Fibroblast of the aortic adventitia (primary cell): Measurements from ENCODE around the gene TRIOBP. TPM values are rescaled to one million over a fixed set of nuclear protein-coding genes. Genes with fewer than 3 reads are reported as not detected.
"Not testable (repeated sequence)": the region's sequence is repeated elsewhere in the genome, so short reads cannot be mapped to it uniquely, and the experiment has no call there.

Experiments
- DNase-seq: peaks from one replicate; pipeline ENCODE4 v3.0.0-alpha.2; 2010; ENCODE audit warnings: low read depth
- H3K4me3 ChIP-seq: 2 replicates; pipeline ENCODE4 v1.5.1; 2011; ENCODE audit warnings: low read depth, mild to moderate bottlenecking, control low read depth, low read length, moderate library complexity
- CTCF ChIP-seq: IDR thresholded peaks from 2 replicates; pipeline ENCODE4 v1.5.1; 2011; ENCODE audit warnings: mild to moderate bottlenecking, low read length, control low read depth, inconsistent platforms; ENCODE audit not compliant: insufficient read depth
- total RNA-seq: library from RNA; depleted of rRNA; stranded (reverse); fragments of >200 nt; gene quantifications from 2 replicates; pipeline ENCODE4 v1.2.3, GENCODE V29; 2012; ENCODE audit warnings: low replicate concordance

TRIOBP gene
- total RNA-seq, 1 donor = 151 TPM

GRCh38 chr22:37794376-37794775 is 97.5 kb downstream of the TRIOBP start:
- no peak for TF ChIP-seq CTCF
- DNase-seq = no peak

GRCh38 chr22:37796079-37796478 is 99.2 kb downstream of the TRIOBP start:
- DNase-seq = no peak
- no peak for TF ChIP-seq CTCF
- H3K4me3 ChIP-seq = no peak overlapping the region

More at GRCh38 chr22:37794376-37794775, 97.5 kb downstream of the TRIOBP start:
- no peak overlapping the region for H3K4me3 ChIP-seq

GRCh38 chr22:37797259-37797658 is 100.4 kb downstream of the TRIOBP start:
- not testable (repeated sequence) for DNase-seq, H3K4me3 ChIP-seq

- H3K4me3 ChIP-seq = no peak overlapping the region
- no peak for DNase-seq
Measured at GRCh38 chr22:37797874-37798500, 101.1 kb downstream of the TRIOBP start.

GRCh38 chr22:37799979-37800378 is 103.1 kb downstream of the TRIOBP start:
- DNase-seq, H3K4me3 ChIP-seq: not testable (repeated sequence)

More at GRCh38 chr22:37797874-37798500, 101.1 kb downstream of the TRIOBP start:
- no peak for TF ChIP-seq CTCF

- H3K4me3 ChIP-seq = peak overlapping the region; percentile 60
- TF ChIP-seq CTCF = no peak
- no peak for DNase-seq
Measured at GRCh38 chr22:37801946-37802309, 105.1 kb downstream of the TRIOBP start.

- no peak for DNase-seq
- no peak for TF ChIP-seq CTCF
- H3K4me3 ChIP-seq = peak overlapping the region; percentile 60
Measured at GRCh38 chr22:37802310-37803194, 105.7 kb downstream of the TRIOBP start.
